Endothelial cell (in vitro differentiated cells): ENCODE data around the gene ZNF664. TPM values are rescaled to one million over a fixed set of nuclear protein-coding genes. Genes with fewer than 3 reads are reported as not detected.

Experiments
- DNase-seq: peaks from one replicate; pipeline ENCODE4 v3.0.0; 2021; ENCODE audit warnings: low spot score
- H3K27ac Mint-ChIP-seq: one replicate; pipeline ENCODE4 v1.8.0; 2021; ENCODE audit warnings: mixed read lengths, inconsistent platforms; ENCODE audit not compliant: unreplicated experiment
- H3K27me3 Mint-ChIP-seq: one replicate; pipeline ENCODE4 v1.8.0; 2021; ENCODE audit warnings: mild to moderate bottlenecking, moderate library complexity, mixed read lengths, inconsistent platforms; ENCODE audit not compliant: unreplicated experiment
- H3K36me3 Mint-ChIP-seq: one replicate; pipeline ENCODE4 v1.8.0; 2021; ENCODE audit warnings: mild to moderate bottlenecking, low read depth, mixed read lengths, inconsistent platforms; ENCODE audit not compliant: unreplicated experiment
- H3K4me1 Mint-ChIP-seq: one replicate; pipeline ENCODE4 v1.8.0; 2021; ENCODE audit warnings: mild to moderate bottlenecking, mixed read lengths, inconsistent platforms; ENCODE audit not compliant: unreplicated experiment
- H3K4me3 Mint-ChIP-seq: one replicate; pipeline ENCODE4 v1.8.0; 2021; ENCODE audit warnings: mild to moderate bottlenecking, mixed read lengths, inconsistent platforms; ENCODE audit not compliant: unreplicated experiment
- H3K9me3 Mint-ChIP-seq: one replicate; pipeline ENCODE4 v1.8.0; 2021; ENCODE audit warnings: mixed read lengths, inconsistent platforms; ENCODE audit not compliant: unreplicated experiment
- long read RNA-seq: library from polyadenylated mRNA; unstranded; transcript quantifications from one replicate; pipeline ENCODE4 v2.0.0, GENCODE V29; 2020; ENCODE audit not compliant: unreplicated experiment
- total RNA-seq: library from RNA; stranded (reverse); fragmentation: NEBNext Ultra II Directional; extraction: Animal tissue kit (Norgen Biotek cat#: 25700); gene quantifications from one replicate; pipeline ENCODE4 v1.2.1, GENCODE V29; 2021; ENCODE audit not compliant: unreplicated experiment
- TF ChIP-seq, protein P1 (sequence below): fragments of 200-600 bp; sonication (generic); IDR thresholded peaks from one replicate; pipeline ENCODE4 v1.5.0; 2021; ENCODE audit warnings: antibody characterized with exemption; ENCODE audit not compliant: unreplicated experiment

ZNF664 gene
- total RNA-seq = 119 TPM
- long read RNA-seq, partial matches to known transcripts = 0 of 1 reads
- long read RNA-seq, other reads (novel, unspliced or antisense) = 1 of 1 reads

DNA sequence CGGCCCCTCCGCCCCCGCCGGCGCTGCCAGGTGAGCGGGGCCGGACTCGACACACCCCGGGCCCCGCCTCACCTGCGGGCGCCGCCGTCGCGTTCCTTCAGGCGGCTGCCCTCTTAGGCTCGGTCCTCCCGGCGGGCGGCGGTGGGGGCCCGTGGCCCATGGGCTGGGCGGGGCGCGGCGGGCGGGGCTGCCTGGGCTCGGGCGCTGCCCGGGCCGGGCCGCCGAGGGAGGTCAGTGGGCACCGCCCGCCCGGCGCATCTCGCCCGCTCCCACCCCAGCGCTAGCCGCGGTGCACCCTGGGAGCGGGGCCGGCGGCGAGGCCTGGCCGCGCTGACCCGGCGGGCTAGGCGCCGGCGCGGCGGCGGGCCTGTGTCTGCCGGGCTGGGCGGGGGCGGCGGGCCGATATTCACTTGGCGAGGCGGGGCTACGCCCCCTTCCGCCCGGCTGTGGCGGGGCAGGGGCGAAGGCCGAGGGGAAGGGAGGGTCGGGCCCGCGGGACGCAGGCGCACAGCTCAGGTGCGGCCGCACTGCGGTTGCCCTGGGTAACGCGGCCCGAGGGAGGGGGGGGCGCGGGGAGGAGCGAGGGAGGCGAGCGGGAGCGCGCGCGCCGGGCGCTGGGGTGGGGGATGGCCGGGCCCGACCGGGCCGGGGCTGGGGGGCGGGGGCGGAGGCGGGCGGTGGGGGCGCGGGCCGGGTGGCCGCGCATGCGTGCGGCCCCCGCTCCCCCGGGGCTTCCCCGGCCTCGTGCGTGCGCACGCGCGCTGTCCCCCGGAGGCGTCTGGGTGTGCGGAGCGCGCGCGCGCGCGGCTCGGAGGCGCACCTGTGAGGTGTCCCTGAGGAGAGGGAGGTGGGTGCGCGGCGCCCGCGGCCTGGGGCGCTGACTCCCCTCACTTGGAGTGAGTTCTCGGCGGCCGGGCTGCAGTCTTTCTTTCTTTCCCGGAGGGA, at the start of gene ZNF664, which contains the start of gene CCDC92:
ZNF664 (plus strand) TSS at position 759 of the 945 bp plus-strand sequence. CDS start 38,930 bp downstream, outside the sequence.
CCDC92 (minus strand) TSS at position 375 of the 945 bp plus-strand sequence. CDS start 28,526 bp downstream, outside the sequence.
- peaks cover 18% of the 10 kb centered on the region for H3K36me3 Mint-ChIP-seq
- peak; percentile 98 for DNase-seq
- peaks cover 10% of the 10 kb centered on the region for H3K27me3 Mint-ChIP-seq
- H3K4me3 Mint-ChIP-seq = peak within 1 kb of the TSS; percentile 98
- peaks cover 26% of the 10 kb centered on the region for H3K4me1 Mint-ChIP-seq
- TF ChIP-seq, protein P1, sequence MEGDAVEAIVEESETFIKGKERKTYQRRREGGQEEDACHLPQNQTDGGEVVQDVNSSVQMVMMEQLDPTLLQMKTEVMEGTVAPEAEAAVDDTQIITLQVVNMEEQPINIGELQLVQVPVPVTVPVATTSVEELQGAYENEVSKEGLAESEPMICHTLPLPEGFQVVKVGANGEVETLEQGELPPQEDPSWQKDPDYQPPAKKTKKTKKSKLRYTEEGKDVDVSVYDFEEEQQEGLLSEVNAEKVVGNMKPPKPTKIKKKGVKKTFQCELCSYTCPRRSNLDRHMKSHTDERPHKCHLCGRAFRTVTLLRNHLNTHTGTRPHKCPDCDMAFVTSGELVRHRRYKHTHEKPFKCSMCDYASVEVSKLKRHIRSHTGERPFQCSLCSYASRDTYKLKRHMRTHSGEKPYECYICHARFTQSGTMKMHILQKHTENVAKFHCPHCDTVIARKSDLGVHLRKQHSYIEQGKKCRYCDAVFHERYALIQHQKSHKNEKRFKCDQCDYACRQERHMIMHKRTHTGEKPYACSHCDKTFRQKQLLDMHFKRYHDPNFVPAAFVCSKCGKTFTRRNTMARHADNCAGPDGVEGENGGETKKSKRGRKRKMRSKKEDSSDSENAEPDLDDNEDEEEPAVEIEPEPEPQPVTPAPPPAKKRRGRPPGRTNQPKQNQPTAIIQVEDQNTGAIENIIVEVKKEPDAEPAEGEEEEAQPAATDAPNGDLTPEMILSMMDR = no peak
- H3K27ac Mint-ChIP-seq = peak within 1 kb of the TSS; percentile 96
- H3K9me3 Mint-ChIP-seq = no peaks in the 10 kb centered on the region

DNA sequence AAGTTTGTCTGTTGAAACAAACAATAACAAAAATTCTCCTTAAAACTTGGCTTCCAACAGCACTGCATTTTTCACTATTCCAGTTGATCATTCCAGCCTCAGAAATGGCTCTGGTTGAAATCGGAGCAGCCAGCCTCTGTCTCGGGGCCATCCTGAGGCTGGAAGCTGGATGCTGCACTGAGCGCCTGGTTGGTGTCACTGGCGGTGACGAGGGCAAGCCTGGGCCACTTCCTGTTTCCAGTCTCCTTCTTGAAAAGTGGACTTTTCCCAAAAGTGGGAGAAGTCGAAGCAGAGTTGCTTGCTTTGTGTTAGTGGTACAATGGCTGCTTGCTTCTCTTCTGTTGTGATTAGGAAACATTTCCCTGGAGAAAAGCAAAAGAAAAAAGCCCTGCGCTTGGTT, 49.1 kb upstream of the ZNF664 start:
- H3K9me3 Mint-ChIP-seq = no peaks in the 10 kb centered on the region
- H3K4me1 Mint-ChIP-seq = no peaks in the 10 kb centered on the region
- no peaks in the 10 kb centered on the region for H3K27me3 Mint-ChIP-seq
- H3K36me3 Mint-ChIP-seq = peaks cover 2% of the 10 kb centered on the region
- no peak overlapping the region for H3K27ac Mint-ChIP-seq
- no peak for DNase-seq
- no peak overlapping the region for H3K4me3 Mint-ChIP-seq
- TF ChIP-seq, protein P1 = no peak

DNA sequence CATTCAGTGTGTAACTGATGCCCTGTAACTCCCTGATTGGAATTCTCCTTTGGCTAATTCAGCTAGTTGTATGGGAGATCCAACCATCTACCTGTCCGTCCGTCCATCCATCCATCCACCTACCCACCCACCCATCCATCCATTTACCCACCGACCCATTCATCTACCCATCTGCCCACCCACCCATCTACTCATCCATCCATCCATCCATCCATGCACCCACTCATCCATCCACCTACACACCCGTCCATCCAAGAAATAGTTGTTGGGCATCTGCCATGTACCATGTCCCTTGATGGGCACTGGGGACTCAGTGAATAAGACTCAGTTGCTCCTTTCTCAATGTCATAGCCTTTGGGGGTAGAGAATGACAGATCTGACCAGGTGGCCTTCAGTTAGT, 48.5 kb upstream of the ZNF664 start:
- Mint-ChIP-seq H3K4me3 (peak overlapping the region; percentile 42), H3K27ac (no peak overlapping the region), H3K27me3 (no peaks in the 10 kb centered on the region), H3K36me3 (peaks cover 5% of the 10 kb centered on the region), H3K9me3 (no peaks in the 10 kb centered on the region), H3K4me1 (no peaks in the 10 kb centered on the region)
- TF ChIP-seq, protein P1 = no peak
- no peak for DNase-seq

DNA sequence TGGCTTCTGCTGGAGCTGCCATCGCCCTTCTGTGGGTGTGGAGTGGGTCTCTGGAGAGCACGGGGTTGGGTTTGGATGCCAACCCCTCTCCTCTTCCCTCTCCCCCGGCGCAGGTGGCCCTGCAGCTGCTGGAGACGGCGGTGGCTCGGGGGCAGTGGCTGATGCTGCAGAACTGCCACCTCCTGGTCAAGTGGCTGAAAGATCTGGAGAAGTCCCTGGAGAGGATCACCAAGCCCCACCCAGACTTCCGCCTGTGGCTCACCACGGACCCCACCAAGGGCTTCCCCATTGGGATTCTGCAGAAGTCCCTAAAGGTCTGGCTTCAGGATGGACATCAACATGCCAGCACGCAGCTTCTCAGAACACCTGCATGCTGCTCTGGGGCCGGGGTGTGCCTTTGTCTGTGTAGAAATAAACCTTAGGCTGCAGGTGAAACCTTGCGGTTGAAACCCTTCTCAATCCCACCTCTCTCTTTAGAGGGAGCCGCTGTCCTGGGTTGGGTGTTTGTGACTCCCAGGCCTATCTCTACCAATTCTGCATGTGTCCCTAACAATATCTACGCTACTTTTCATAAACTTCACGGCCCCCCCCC, 44.6 kb upstream of the ZNF664 start:
- H3K4me3 Mint-ChIP-seq = no peak overlapping the region
- DNase-seq = no peak

More for the DNA sequence above, 44.6 kb upstream of the ZNF664 start:
- no peaks in the 10 kb centered on the region for H3K9me3 Mint-ChIP-seq
- H3K4me1 Mint-ChIP-seq = no peaks in the 10 kb centered on the region
- H3K27me3 Mint-ChIP-seq = peaks cover 2% of the 10 kb centered on the region
- TF ChIP-seq, protein P1 = no peak
- H3K27ac Mint-ChIP-seq = no peak overlapping the region
- H3K36me3 Mint-ChIP-seq = peaks cover 5% of the 10 kb centered on the region
